Mononuclear cell (primary cell): ENCODE data around the gene ELOA2. TPM values are rescaled to one million over a fixed set of nuclear protein-coding genes. Genes with fewer than 3 reads are reported as not detected.
"Not testable (repeated sequence)": the region's sequence is repeated elsewhere in the genome, so short reads cannot be mapped to it uniquely, and the experiment has no call there.

Source experiments
- H3K27me3 ChIP-seq: 2 replicates; pipeline ENCODE4 v1.6.0; 2011; ENCODE audit warnings: low read length, control low read depth; ENCODE audit not compliant: insufficient read depth
- H3K4me1 ChIP-seq: 2 replicates; pipeline ENCODE4 v1.5.1; 2011; ENCODE audit warnings: mild to moderate bottlenecking, low read length, control low read depth; ENCODE audit not compliant: insufficient read depth
- H3K4me3 ChIP-seq: 2 replicates; pipeline ENCODE4 v1.5.1; 2011; ENCODE audit warnings: mild to moderate bottlenecking, low read length, moderate library complexity
- H3K9me3 ChIP-seq: 2 replicates; pipeline ENCODE4 v1.5.1; 2011; ENCODE audit warnings: low read depth, mild to moderate bottlenecking, control low read depth, low read length
- total RNA-seq: library from RNA; depleted of rRNA; stranded (reverse); fragments of >200 nt; gene quantifications from one replicate; pipeline ENCODE4 v1.2.3, GENCODE V29; 2012

ELOA2 gene
- total RNA-seq, 1 donor = under 0.01 TPM

- no peaks in the 10 kb centered on the region for H3K4me1 ChIP-seq
- H3K9me3 ChIP-seq = no peaks in the 10 kb centered on the region
- H3K27me3 ChIP-seq = no peaks in the 10 kb centered on the region
- no peak overlapping the region for H3K4me3 ChIP-seq
Measured at GRCh38 chr18:47032945-47033344, 2.5 kb downstream of the ELOA2 start.

GRCh38 chr18:47030887-47031286 lies 4.5 kb downstream of the ELOA2 start:
- H3K4me1 ChIP-seq, H3K9me3 ChIP-seq, H3K27me3 ChIP-seq, H3K4me3 ChIP-seq: not testable (repeated sequence)

DNA sequence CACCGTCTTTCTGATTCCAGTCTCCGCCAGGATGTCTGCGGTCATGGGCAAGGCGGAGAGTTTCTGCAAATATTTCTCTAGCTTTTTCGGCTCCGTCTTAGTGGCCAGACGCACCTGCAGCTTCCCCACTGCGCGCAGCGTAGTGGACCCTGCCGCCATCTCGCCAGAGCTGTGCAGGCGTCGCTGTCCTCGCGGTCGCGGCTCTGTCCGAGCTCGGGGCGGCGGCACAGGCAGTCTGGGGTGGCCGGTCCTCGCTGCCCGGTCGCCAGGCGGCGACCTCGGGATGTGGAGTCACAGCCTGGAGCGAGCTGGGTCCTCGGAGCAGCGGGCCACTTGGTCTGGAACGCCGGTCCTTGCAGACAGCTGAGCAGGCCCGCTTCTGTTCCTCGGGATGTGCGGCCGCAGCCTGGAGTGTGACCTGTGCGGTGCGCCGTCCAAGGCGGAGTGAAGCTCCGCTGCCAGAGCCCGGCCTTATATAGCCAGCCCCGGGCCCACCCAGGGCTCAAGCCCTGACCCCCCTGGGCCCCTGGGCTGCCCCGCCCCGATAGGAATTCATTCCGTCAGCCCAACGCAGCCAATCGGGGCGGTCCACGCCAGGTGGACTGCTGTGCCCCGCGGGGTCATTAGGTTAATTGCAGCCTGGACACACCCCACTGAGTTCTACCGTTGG lies 5.6 kb downstream of the ELOA2 start:
- H3K9me3 ChIP-seq = not testable (repeated sequence)

GRCh38 chr18:47028738-47029137 lies 6.7 kb downstream of the ELOA2 start:
- not testable (repeated sequence) for H3K4me3 ChIP-seq, H3K9me3 ChIP-seq, H3K27me3 ChIP-seq, H3K4me1 ChIP-seq

More for the DNA sequence above, 5.6 kb downstream of the ELOA2 start:
- H3K4me3 ChIP-seq, H3K4me1 ChIP-seq, H3K27me3 ChIP-seq: not testable (repeated sequence)

GRCh38 chr18:47025557-47026174 lies 9.8 kb downstream of the ELOA2 start:
- not testable (repeated sequence) for H3K4me3 ChIP-seq, H3K4me1 ChIP-seq, H3K9me3 ChIP-seq, H3K27me3 ChIP-seq

- not testable (repeated sequence) for H3K4me3 ChIP-seq, H3K27me3 ChIP-seq, H3K9me3 ChIP-seq, H3K4me1 ChIP-seq
Measured at GRCh38 chr18:47023769-47024465, 11.5 kb downstream of the ELOA2 start.

- not testable (repeated sequence) for H3K9me3 ChIP-seq, H3K27me3 ChIP-seq, H3K4me3 ChIP-seq, H3K4me1 ChIP-seq
Measured at GRCh38 chr18:47022821-47023220, 12.6 kb downstream of the ELOA2 start.

DNA sequence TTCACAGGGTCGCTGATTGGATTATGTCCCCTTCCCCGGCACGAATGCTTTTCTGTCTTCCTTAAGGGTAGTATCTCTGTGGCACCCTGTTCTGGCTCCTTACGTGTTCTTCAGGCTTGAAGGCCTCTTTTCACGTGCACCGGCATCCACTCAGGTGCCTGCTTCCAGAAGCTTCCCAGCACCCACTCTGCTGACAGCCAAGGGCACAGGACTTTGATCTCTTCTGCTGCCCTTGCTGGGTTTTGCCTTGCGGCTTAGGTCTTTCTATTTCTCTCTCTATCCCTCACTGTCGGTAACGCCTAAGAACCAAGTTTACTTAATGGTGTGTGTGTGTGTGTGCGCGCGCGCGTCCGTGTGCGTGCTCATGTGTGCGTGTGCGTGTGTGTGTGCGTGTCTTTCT lies 14.7 kb downstream of the ELOA2 start:
- H3K4me3 ChIP-seq, H3K27me3 ChIP-seq, H3K4me1 ChIP-seq, H3K9me3 ChIP-seq: not testable (repeated sequence)

DNA sequence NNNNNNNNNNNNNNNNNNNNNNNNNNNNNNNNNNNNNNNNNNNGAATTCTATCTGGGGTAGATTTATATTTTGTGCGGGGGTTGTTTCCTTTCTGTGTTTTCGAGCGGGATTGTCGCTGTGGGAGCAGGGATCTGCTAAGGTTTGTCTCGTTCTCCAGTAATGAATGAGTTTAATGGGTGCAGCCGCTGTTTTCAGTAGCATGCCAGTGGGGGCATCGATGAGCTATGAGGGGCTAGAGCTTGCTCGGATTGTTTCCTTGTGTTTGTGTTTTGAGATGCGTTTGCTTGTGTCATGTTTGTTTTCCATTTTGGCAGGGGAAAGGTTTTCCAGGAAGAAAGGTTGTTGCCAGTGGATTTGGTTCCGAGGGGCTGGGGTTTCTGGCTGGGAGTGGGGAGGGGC lies 15.6 kb downstream of the ELOA2 start:
- not testable (repeated sequence) for H3K4me1 ChIP-seq, H3K27me3 ChIP-seq, H3K9me3 ChIP-seq, H3K4me3 ChIP-seq

Other genes starting within 250 kb of the ELOA2 start
- 46.8 TPM for gene PIAS2, start 118.1 kb downstream of the ELOA2 start, total RNA-seq
- gene KATNAL2, start 118.0 kb downstream of the ELOA2 start, total RNA-seq = 0.42 TPM
- gene HDHD2, start 114.9 kb upstream of the ELOA2 start, total RNA-seq = 4.0 TPM
- 6.4 TPM for gene IER3IP1, start 140.7 kb upstream of the ELOA2 start, total RNA-seq
- gene SKOR2, start 216.0 kb upstream of the ELOA2 start, total RNA-seq = not detected